ENCODE measurements around the gene AP3M1. TPM values are rescaled to one million over a fixed set of nuclear protein-coding genes. Genes with fewer than 3 reads are reported as not detected.

AP3M1 gene
- total RNA-seq, 1 donor from 2014 or later, result 48.0 TPM

GRCh38 chr10:74072503-74072902, 78.1 kb downstream of the AP3M1 start:
- H3K4me3 Mint-ChIP-seq, result no peak overlapping the region
- H3K4me1 Mint-ChIP-seq (ENCODE audit: unreplicated experiment), result peaks cover 18% of the 10 kb centered on the region

DNA sequence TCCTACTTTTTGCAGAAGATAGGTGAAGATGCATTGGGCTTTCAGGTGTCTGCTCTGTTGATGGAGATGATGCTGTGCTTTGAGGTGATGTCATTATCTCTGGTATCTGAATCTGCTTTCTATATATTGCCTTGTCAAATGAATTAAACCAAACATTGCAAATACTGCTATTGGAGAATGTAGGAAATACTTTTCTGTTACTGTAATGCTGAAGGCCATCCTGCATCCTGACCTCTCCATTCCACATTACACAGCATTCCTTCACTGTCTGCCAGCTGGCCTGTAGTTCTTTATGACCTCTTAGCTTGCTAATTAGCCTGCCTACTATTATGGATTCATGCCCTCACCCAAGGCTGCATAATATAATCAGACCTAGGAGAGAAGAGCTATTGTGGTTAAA, 79.5 kb downstream of the AP3M1 start:
- DNase-seq (ENCODE audit: extremely low spot score, unreplicated experiment), result no peak
- Mint-ChIP-seq H3K9me3 (no peaks in the 10 kb centered on the region), H3K4me3 (no peak overlapping the region), H3K27me3 (no peaks in the 10 kb centered on the region), H3K27ac (peak overlapping the region; percentile 13), H3K36me3 (peaks cover 31% of the 10 kb centered on the region), H3K4me1 (ENCODE audit: unreplicated experiment) (peaks cover 20% of the 10 kb centered on the region)
- no peak for TF ChIP-seq CTCF (conservative IDR thresholded peaks at IDR 0.05)

More at GRCh38 chr10:74072503-74072902, 78.1 kb downstream of the AP3M1 start:
- TF ChIP-seq CTCF (conservative IDR thresholded peaks at IDR 0.05), result no peak
- no peak overlapping the region for H3K27ac Mint-ChIP-seq
- H3K27me3 Mint-ChIP-seq, result no peaks in the 10 kb centered on the region
- no peak for DNase-seq (ENCODE audit: extremely low spot score, unreplicated experiment)
- peaks cover 29% of the 10 kb centered on the region for H3K36me3 Mint-ChIP-seq
- H3K9me3 Mint-ChIP-seq, result no peaks in the 10 kb centered on the region

Other genes starting within 250 kb of the AP3M1 start
- gene PLAU, start 239.7 kb downstream of the AP3M1 start, total RNA-seq (ENCODE audit: low replicate concordance), result 3.5 and 5.5 TPM in 2 replicates
- 110 and 125 TPM in 2 replicates for gene VCL, start 152.7 kb downstream of the AP3M1 start, total RNA-seq (ENCODE audit: low replicate concordance)
- 23.1 and 28.5 TPM in 2 replicates for gene ADK, start 393 bp upstream of the AP3M1 start, total RNA-seq (ENCODE audit: low replicate concordance)